AG09319 (cell line): ENCODE data around the gene NEK5.
"Not testable (repeated sequence)": the region's sequence is repeated elsewhere in the genome, so short reads cannot be mapped to it uniquely, and the experiment has no call there.

Experiments used
- DNase-seq: peaks from one replicate; pipeline ENCODE4 v3.0.0-alpha.2; 2010; ENCODE audit warnings: low read depth; ENCODE audit errors: extremely low read depth
- CTCF ChIP-seq: IDR thresholded peaks from 2 replicates; pipeline ENCODE4 v1.5.1; 2011; ENCODE audit warnings: low read depth, mild to moderate bottlenecking, inconsistent platforms, low read length, moderate library complexity

NEK5 gene

GRCh38 chr13:52128714-52129700, at the start of gene NEK5:
Gene NEK5 (minus strand): TSS chr13:52129073. CDS start chr13:52127482, 1,591 bp downstream.
- peak; percentile 60 for TF ChIP-seq CTCF
- DNase-seq = no peak

- no peak for TF ChIP-seq CTCF
- no peak for DNase-seq
Observed at GRCh38 chr13:52177276-52177675, 48.4 kb upstream of the NEK5 start.

GRCh38 chr13:52173970-52174369, 45.1 kb upstream of the NEK5 start:
- DNase-seq = not testable (repeated sequence)

GRCh38 chr13:52173373-52173772, 44.5 kb upstream of the NEK5 start:
- DNase-seq = no peak
- TF ChIP-seq CTCF = no peak

GRCh38 chr13:52171686-52172085, 42.8 kb upstream of the NEK5 start:
- not testable (repeated sequence) for DNase-seq

GRCh38 chr13:52170828-52171391, 42.0 kb upstream of the NEK5 start:
- DNase-seq = not testable (repeated sequence)

- DNase-seq = no peak
- no peak for TF ChIP-seq CTCF
Observed at GRCh38 chr13:52169839-52170238, 41.0 kb upstream of the NEK5 start.

- no peak for DNase-seq
- TF ChIP-seq CTCF = no peak
Observed at GRCh38 chr13:52165411-52165810, 36.5 kb upstream of the NEK5 start.

GRCh38 chr13:52164989-52165388, 36.1 kb upstream of the NEK5 start:
- no peak for TF ChIP-seq CTCF
- no peak for DNase-seq

GRCh38 chr13:52163878-52164277, 35.0 kb upstream of the NEK5 start:
- not testable (repeated sequence) for DNase-seq
